Left ventricle myocardium inferior (tissue), 1 donor: Measurements from ENCODE around the gene AP1G2. TPM values are rescaled to one million over a fixed set of nuclear protein-coding genes. Genes with fewer than 3 reads are reported as not detected.
"Not testable (repeated sequence)": the region's sequence is repeated elsewhere in the genome, so short reads cannot be mapped to it uniquely, and the experiment has no call there.

Source experiments
- DNase-seq: peaks from one replicate; pipeline ENCODE4 v3.0.0-alpha.2; 2020
- H3K27ac ChIP-seq: fragments of 200-600 bp; replicated peaks from 2 replicates; pipeline ENCODE4 v1.8.0; 2021
- H3K27me3 ChIP-seq: fragments of 200-600 bp; 2 replicates; pipeline ENCODE4 v1.8.0; 2021; ENCODE audit warnings: low read depth
- H3K36me3 ChIP-seq: fragments of 200-600 bp; 2 replicates; pipeline ENCODE4 v1.8.0; 2021
- H3K4me1 ChIP-seq: fragments of 200-600 bp; 2 replicates; pipeline ENCODE4 v1.8.0; 2021
- H3K4me3 ChIP-seq: fragments of 200-600 bp; 2 replicates; pipeline ENCODE4 v1.8.0; 2021; ENCODE audit warnings: mild to moderate bottlenecking, moderate library complexity
- H3K9me3 ChIP-seq: fragments of 200-600 bp; replicated peaks from 2 replicates; pipeline ENCODE4 v1.8.0; 2021
- CTCF ChIP-seq: fragments of 200-600 bp; IDR thresholded peaks from 2 replicates; pipeline ENCODE4 v1.8.0; 2021; ENCODE audit warnings: antibody characterized with exemption, mild to moderate bottlenecking, borderline replicate concordance
- intact Hi-C: fragments of 100-400 bp; cut with micrococcal nuclease; formaldehyde crosslinking; loops from one replicate; pipeline ENCODE4 v1.11.0; 2022
- total RNA-seq: library from RNA; stranded (reverse); fragmentation: NEBNext Ultra II Directional; extraction: Animal tissue kit (Norgen Biotek cat#: 25700); gene quantifications from one replicate; pipeline ENCODE4 v1.2.1, GENCODE V29; 2021
- donor health status: DM: no; HTN: yes; CAD: no; lungs with severe emphysema.

AP1G2 gene
- total RNA-seq, 1 donor from 2014 or later = 10.4 TPM

- H3K27ac ChIP-seq = no peak overlapping the region
- no peak for DNase-seq
- H3K9me3 ChIP-seq = no peaks in the 10 kb centered on the region
- intact Hi-C loops = no loop called here
- no peak for TF ChIP-seq CTCF
- H3K4me1 ChIP-seq = peaks cover 6% of the 10 kb centered on the region
- no peaks in the 10 kb centered on the region for H3K36me3 ChIP-seq
- peaks cover 16% of the 10 kb centered on the region for H3K27me3 ChIP-seq
- H3K4me3 ChIP-seq = no peak overlapping the region
Observed at GRCh38 chr14:23589606-23590005, 22.0 kb upstream of the AP1G2 start.

- peak; percentile 84 for TF ChIP-seq CTCF
- DNase-seq = peak; percentile 86
- H3K36me3 ChIP-seq = no peaks in the 10 kb centered on the region
- no peak overlapping the region for H3K4me3 ChIP-seq
- intact Hi-C loops = no loop called here
- H3K9me3 ChIP-seq = no peaks in the 10 kb centered on the region
- no peak overlapping the region for H3K27ac ChIP-seq
- H3K27me3 ChIP-seq = peaks cover 15% of the 10 kb centered on the region
- peaks cover 6% of the 10 kb centered on the region for H3K4me1 ChIP-seq
Observed at GRCh38 chr14:23588884-23589598, 21.4 kb upstream of the AP1G2 start.

- peaks cover 48% of the 10 kb centered on the region for H3K27me3 ChIP-seq
Observed at GRCh38 chr14:23584527-23585203, 17.1 kb upstream of the AP1G2 start.

GRCh38 chr14:23583761-23584526 lies 16.4 kb upstream of the AP1G2 start:
- H3K27ac ChIP-seq, intact Hi-C loops: not testable (repeated sequence)

More at GRCh38 chr14:23584527-23585203, 17.1 kb upstream of the AP1G2 start:
- H3K36me3 ChIP-seq, DNase-seq, H3K4me3 ChIP-seq, H3K4me1 ChIP-seq, H3K27ac ChIP-seq, intact Hi-C loops, H3K9me3 ChIP-seq: not testable (repeated sequence)

GRCh38 chr14:23582906-23583760 lies 15.5 kb upstream of the AP1G2 start:
- intact Hi-C loops = no loop called here
- no peak for TF ChIP-seq CTCF
- Histone ChIP-seq H3K27me3 (peaks cover 62% of the 10 kb centered on the region), H3K9me3 (no peaks in the 10 kb centered on the region), H3K4me3 (no peak overlapping the region), H3K4me1 (no peaks in the 10 kb centered on the region), H3K36me3 (no peaks in the 10 kb centered on the region), H3K27ac (no peak overlapping the region)
- DNase-seq = no peak

More at GRCh38 chr14:23583761-23584526, 16.4 kb upstream of the AP1G2 start:
- H3K36me3 ChIP-seq, H3K4me3 ChIP-seq, DNase-seq, H3K9me3 ChIP-seq, H3K4me1 ChIP-seq: not testable (repeated sequence)
- peaks cover 55% of the 10 kb centered on the region for H3K27me3 ChIP-seq

- Histone ChIP-seq H3K4me3 (no peak overlapping the region), H3K9me3 (no peaks in the 10 kb centered on the region)
Observed at GRCh38 chr14:23580948-23581281, 13.3 kb upstream of the AP1G2 start.

More at GRCh38 chr14:23580948-23581281, 13.3 kb upstream of the AP1G2 start:
- intact Hi-C loops = no loop called here
- no peak overlapping the region for H3K27ac ChIP-seq
- TF ChIP-seq CTCF = no peak
- H3K4me1 ChIP-seq = peaks cover 18% of the 10 kb centered on the region
- DNase-seq = no peak
- H3K27me3 ChIP-seq = peaks cover 73% of the 10 kb centered on the region
- H3K36me3 ChIP-seq = no peaks in the 10 kb centered on the region
